ENCODE data around the gene CAMKK1.
A peak's percentile ranks its signal among the peaks of the same experiment; 100 is the strongest.

CAMKK1 gene

GRCh38 chr17:3915995-3916696 lies 23.3 kb upstream of the CAMKK1 start, which contains the start of gene P2RX1:
TSS of gene P2RX1 (minus strand) at chr17:3916465. CDS start at chr17:3916225, 240 bp downstream.
- H3K4me1 ChIP-seq (ENCODE audit: control insufficient read depth, insufficient read depth, low read length) = no peaks in the 10 kb centered on the region
- DNase-seq (ENCODE audit: low read depth) = no peak

GRCh38 chr17:3915581-3915994 lies 22.7 kb upstream of the CAMKK1 start:
- H3K36me3 ChIP-seq (ENCODE audit: control insufficient read depth, insufficient read depth, low read length, severe bottlenecking) = no peaks in the 10 kb centered on the region
- H3K4me3 ChIP-seq (ENCODE audit: low read length) = no peak overlapping the region
- H3K9ac ChIP-seq (ENCODE audit: low read length) = no peak overlapping the region
- H3K9me3 ChIP-seq (ENCODE audit: control insufficient read depth, low read length) = no peaks in the 10 kb centered on the region
- peaks cover 9% of the 10 kb centered on the region for H3K27me3 ChIP-seq (replicated peaks; ENCODE audit: control insufficient read depth, insufficient read depth, low read length)
- H3K4me1 ChIP-seq (ENCODE audit: control insufficient read depth, insufficient read depth, low read length) = no peaks in the 10 kb centered on the region
- DNase-seq (ENCODE audit: low read depth) = no peak

More at GRCh38 chr17:3915995-3916696, 23.3 kb upstream of the CAMKK1 start, which contains the start of gene P2RX1:
- H3K27me3 ChIP-seq (replicated peaks; ENCODE audit: control insufficient read depth, insufficient read depth, low read length) = peaks cover 9% of the 10 kb centered on the region
- no peaks in the 10 kb centered on the region for H3K9me3 ChIP-seq (ENCODE audit: control insufficient read depth, low read length)
- no peaks in the 10 kb centered on the region for H3K36me3 ChIP-seq (ENCODE audit: control insufficient read depth, insufficient read depth, low read length, severe bottlenecking)
- H3K4me3 ChIP-seq (ENCODE audit: low read length) = no peak within 1 kb of the TSS
- H3K9ac ChIP-seq (ENCODE audit: low read length) = no peak within 1 kb of the TSS

GRCh38 chr17:3914312-3914670 lies 21.4 kb upstream of the CAMKK1 start:
- DNase-seq (ENCODE audit: low read depth) = no peak
- no peak overlapping the region for H3K9ac ChIP-seq (ENCODE audit: low read length)
- H3K36me3 ChIP-seq (ENCODE audit: control insufficient read depth, insufficient read depth, low read length, severe bottlenecking) = no peaks in the 10 kb centered on the region
- H3K4me3 ChIP-seq (ENCODE audit: low read length) = no peak overlapping the region
- H3K27me3 ChIP-seq (replicated peaks; ENCODE audit: control insufficient read depth, insufficient read depth, low read length) = peaks cover 9% of the 10 kb centered on the region
- no peaks in the 10 kb centered on the region for H3K9me3 ChIP-seq (ENCODE audit: control insufficient read depth, low read length)
- H3K4me1 ChIP-seq (ENCODE audit: control insufficient read depth, insufficient read depth, low read length) = no peaks in the 10 kb centered on the region

- no peak overlapping the region for H3K4me3 ChIP-seq (ENCODE audit: low read length)
- H3K9ac ChIP-seq (ENCODE audit: low read length) = no peak overlapping the region
- peak; percentile 85 for DNase-seq (ENCODE audit: low read depth)
- no peaks in the 10 kb centered on the region for H3K4me1 ChIP-seq (ENCODE audit: control insufficient read depth, insufficient read depth, low read length)
- peaks cover 9% of the 10 kb centered on the region for H3K27me3 ChIP-seq (replicated peaks; ENCODE audit: control insufficient read depth, insufficient read depth, low read length)
- H3K9me3 ChIP-seq (ENCODE audit: control insufficient read depth, low read length) = no peaks in the 10 kb centered on the region
- H3K36me3 ChIP-seq (ENCODE audit: control insufficient read depth, insufficient read depth, low read length, severe bottlenecking) = no peaks in the 10 kb centered on the region
Measured at GRCh38 chr17:3913531-3914311, 20.9 kb upstream of the CAMKK1 start.

- H3K36me3 ChIP-seq (ENCODE audit: control insufficient read depth, insufficient read depth, low read length, severe bottlenecking) = no peaks in the 10 kb centered on the region
- no peak overlapping the region for H3K4me3 ChIP-seq (ENCODE audit: low read length)
- no peak overlapping the region for H3K9ac ChIP-seq (ENCODE audit: low read length)
- DNase-seq (ENCODE audit: low read depth) = no peak
- no peaks in the 10 kb centered on the region for H3K9me3 ChIP-seq (ENCODE audit: control insufficient read depth, low read length)
- peaks cover 9% of the 10 kb centered on the region for H3K27me3 ChIP-seq (replicated peaks; ENCODE audit: control insufficient read depth, insufficient read depth, low read length)
- no peaks in the 10 kb centered on the region for H3K4me1 ChIP-seq (ENCODE audit: control insufficient read depth, insufficient read depth, low read length)
Measured at GRCh38 chr17:3912827-3913226, 20.0 kb upstream of the CAMKK1 start.

GRCh38 chr17:3911271-3912053 lies 18.6 kb upstream of the CAMKK1 start:
- Histone ChIP-seq H3K9me3 (ENCODE audit: control insufficient read depth, low read length) (no peaks in the 10 kb centered on the region), H3K4me3 (ENCODE audit: low read length) (no peak overlapping the region), H3K27me3 (replicated peaks; ENCODE audit: control insufficient read depth, insufficient read depth, low read length) (peaks cover 12% of the 10 kb centered on the region), H3K36me3 (ENCODE audit: control insufficient read depth, insufficient read depth, low read length, severe bottlenecking) (no peaks in the 10 kb centered on the region), H3K4me1 (ENCODE audit: control insufficient read depth, insufficient read depth, low read length) (no peaks in the 10 kb centered on the region), H3K9ac (ENCODE audit: low read length) (no peak overlapping the region)
- DNase-seq (ENCODE audit: low read depth) = no peak

GRCh38 chr17:3910420-3911270 lies 17.8 kb upstream of the CAMKK1 start:
- no peak overlapping the region for H3K9ac ChIP-seq (ENCODE audit: low read length)
- H3K36me3 ChIP-seq (ENCODE audit: control insufficient read depth, insufficient read depth, low read length, severe bottlenecking) = no peaks in the 10 kb centered on the region
- peaks cover 9% of the 10 kb centered on the region for H3K27me3 ChIP-seq (replicated peaks; ENCODE audit: control insufficient read depth, insufficient read depth, low read length)
- DNase-seq (ENCODE audit: low read depth) = no peak
- no peak overlapping the region for H3K4me3 ChIP-seq (ENCODE audit: low read length)
- H3K4me1 ChIP-seq (ENCODE audit: control insufficient read depth, insufficient read depth, low read length) = no peaks in the 10 kb centered on the region
- H3K9me3 ChIP-seq (ENCODE audit: control insufficient read depth, low read length) = no peaks in the 10 kb centered on the region

GRCh38 chr17:3909257-3909656 lies 16.4 kb upstream of the CAMKK1 start:
- Histone ChIP-seq H3K36me3 (ENCODE audit: control insufficient read depth, insufficient read depth, low read length, severe bottlenecking) (no peaks in the 10 kb centered on the region), H3K27me3 (replicated peaks; ENCODE audit: control insufficient read depth, insufficient read depth, low read length) (peaks cover 6% of the 10 kb centered on the region), H3K9me3 (ENCODE audit: control insufficient read depth, low read length) (no peaks in the 10 kb centered on the region), H3K4me3 (ENCODE audit: low read length) (no peak overlapping the region), H3K9ac (ENCODE audit: low read length) (no peak overlapping the region), H3K4me1 (ENCODE audit: control insufficient read depth, insufficient read depth, low read length) (no peaks in the 10 kb centered on the region)
- no peak for DNase-seq (ENCODE audit: low read depth)

- Histone ChIP-seq H3K27me3 (replicated peaks; ENCODE audit: control insufficient read depth, insufficient read depth, low read length) (peaks cover 19% of the 10 kb centered on the region), H3K9me3 (ENCODE audit: control insufficient read depth, low read length) (no peaks in the 10 kb centered on the region), H3K36me3 (ENCODE audit: control insufficient read depth, insufficient read depth, low read length, severe bottlenecking) (no peaks in the 10 kb centered on the region), H3K9ac (ENCODE audit: low read length) (no peak overlapping the region), H3K4me3 (ENCODE audit: low read length) (no peak overlapping the region), H3K4me1 (ENCODE audit: control insufficient read depth, insufficient read depth, low read length) (no peaks in the 10 kb centered on the region)
- no peak for DNase-seq (ENCODE audit: low read depth)
Measured at GRCh38 chr17:3907483-3908216, 14.8 kb upstream of the CAMKK1 start.

GRCh38 chr17:3906881-3907280 lies 14.0 kb upstream of the CAMKK1 start:
- H3K27me3 ChIP-seq (replicated peaks; ENCODE audit: control insufficient read depth, insufficient read depth, low read length) = peaks cover 18% of the 10 kb centered on the region
- no peak overlapping the region for H3K4me3 ChIP-seq (ENCODE audit: low read length)
- DNase-seq (ENCODE audit: low read depth) = no peak
- H3K36me3 ChIP-seq (ENCODE audit: control insufficient read depth, insufficient read depth, low read length, severe bottlenecking) = no peaks in the 10 kb centered on the region
- H3K9me3 ChIP-seq (ENCODE audit: control insufficient read depth, low read length) = no peaks in the 10 kb centered on the region
- H3K9ac ChIP-seq (ENCODE audit: low read length) = no peak overlapping the region
- no peaks in the 10 kb centered on the region for H3K4me1 ChIP-seq (ENCODE audit: control insufficient read depth, insufficient read depth, low read length)

Measured in adipocyte (in vitro differentiated cells).